OCI-LY7 (cell line): ENCODE results near the gene SUGP2. TPM values are rescaled to one million over a fixed set of nuclear protein-coding genes. Genes with fewer than 3 reads are reported as not detected.
A peak's percentile ranks its signal among the peaks of the same experiment; 100 is the strongest.

ENCODE experiments used
- BruUV-seq: library from RNA; stranded (reverse); fragments of 400-500 nt; replicated peaks from 2 replicates; lab custom pipeline; 2021; lab: Mats Ljungman, UMichigan
- CTCF ChIA-PET: fragments of 300-600 bp; sonication (Branson Sonifier 250); formaldehyde crosslinking; loops from one replicate; lab custom pipeline; 2022; ENCODE audit warnings: antibody characterized with exemption; ENCODE audit not compliant: unreplicated experiment; lab: Charles Lee
- POLR2A ChIA-PET: fragments of 300-600 bp; sonication (Branson Sonifier 250); formaldehyde crosslinking; loops from one replicate; lab custom pipeline; 2022; ENCODE audit warnings: antibody characterized with exemption; lab: Charles Lee
- DNase-seq: peaks from one replicate; pipeline ENCODE4 v3.0.0-alpha.2; 2015; ENCODE audit warnings: low spot score
- H2AFZ ChIP-seq: fragments of 200-600 bp; sonication (generic), shearing (Covaris generic); 2 replicates; pipeline ENCODE4 v1.6.1; 2014; ENCODE audit warnings: mild to moderate bottlenecking, antibody characterized with exemption, low read length, moderate library complexity
- H3K27ac ChIP-seq: fragments of 200-600 bp; sonication (generic); 2 replicates; pipeline ENCODE4 v1.5.1; 2014; ENCODE audit warnings: mixed run types, low read depth, mild to moderate bottlenecking, moderate library complexity, low read length, inconsistent platforms; ENCODE audit not compliant: poor library complexity, severe bottlenecking
- H3K36me3 ChIP-seq: fragments of 200-600 bp; sonication (generic); 2 replicates; pipeline ENCODE4 v1.6.1; 2014; ENCODE audit warnings: mild to moderate bottlenecking, antibody characterized with exemption, low read length, moderate library complexity, mixed read lengths; ENCODE audit not compliant: insufficient read depth
- H3K4me1 ChIP-seq: fragments of 200-600 bp; sonication (generic); 2 replicates; pipeline ENCODE4 v1.5.1; 2014; ENCODE audit warnings: mild to moderate bottlenecking, low read length; ENCODE audit not compliant: insufficient read depth, poor library complexity, severe bottlenecking
- H3K4me2 ChIP-seq: fragments of 200-600 bp; sonication (generic); 2 replicates; pipeline ENCODE4 v1.6.1; 2014; ENCODE audit warnings: mild to moderate bottlenecking, low read length
- H3K4me3 ChIP-seq: fragments of 200-600 bp; sonication (generic); 2 replicates; pipeline ENCODE4 v1.5.1; 2014; ENCODE audit warnings: mild to moderate bottlenecking, low read depth, low read length; ENCODE audit not compliant: poor library complexity, severe bottlenecking
- H3K79me2 ChIP-seq: fragments of 200-600 bp; sonication (generic); 2 replicates; pipeline ENCODE4 v1.6.1; 2016; ENCODE audit warnings: low read depth, mild to moderate bottlenecking, low read length, moderate library complexity, mixed read lengths; ENCODE audit not compliant: insufficient read depth
- H3K9me2 ChIP-seq: fragments of 200-600 bp; sonication (generic); 2 replicates; pipeline ENCODE4 v1.6.1; 2016; ENCODE audit warnings: mild to moderate bottlenecking, low read length, mixed read lengths; ENCODE audit not compliant: insufficient read depth
- H3K9me3 ChIP-seq: fragments of 200-600 bp; sonication (generic); 2 replicates; pipeline ENCODE4 v1.6.1; 2014; ENCODE audit warnings: mild to moderate bottlenecking, mixed run types, low read length, mixed read lengths
- H4K20me1 ChIP-seq: fragments of 200-600 bp; sonication (generic); 2 replicates; pipeline ENCODE4 v1.6.1; 2014; ENCODE audit warnings: mild to moderate bottlenecking, antibody characterized with exemption, low read length, moderate library complexity, mixed read lengths; ENCODE audit not compliant: insufficient read depth
- CTCF ChIP-seq: fragments of 200-600 bp; sonication (generic); conservative IDR thresholded peaks from 2 replicates; pipeline ENCODE4 v1.5.1; 2014; ENCODE audit warnings: mild to moderate bottlenecking, antibody characterized with exemption, low read length, moderate library complexity, mixed read lengths
- EZH2phosphoT487 ChIP-seq: fragments of 200-600 bp; sonication (generic); IDR thresholded peaks from 2 replicates; pipeline ENCODE4 v1.6.1; 2018; ENCODE audit warnings: low read depth, borderline replicate concordance, mild to moderate bottlenecking, mixed run types, antibody characterized with exemption, low read length, moderate library complexity, mixed read lengths
- intact Hi-C: fragments of 100-400 bp; cut with micrococcal nuclease; formaldehyde crosslinking; loops from one replicate; pipeline ENCODE4 v1.10.0; 2022; ENCODE audit not compliant: unreplicated experiment
- total RNA-seq, 2 experiments: library from RNA; depleted of rRNA in 1 of 2; stranded (reverse); fragments of >200 nt in 1 of 2; shearing (Covaris generic) in 1 of 2; gene quantifications; 2 replicates each; pipeline ENCODE4 v1.2.3, GENCODE V29; 2014 to 2022

The SUGP2 gene
- total RNA-seq, 2 experiments from 2014 or later, result 111 to 229 TPM

GRCh38 chr19:19067276-19068072 lies 34.2 kb upstream of the SUGP2 start:
- DNase-seq, result no peak
- Histone ChIP-seq H3K9me2 (no peaks in the 10 kb centered on the region), H3K27ac (no peak overlapping the region), H3K4me2 (0 out of 2 replicates have a peak overlapping the region, but pooled peaks have one; percentile 9), H3K36me3 (peaks cover 7% of the 10 kb centered on the region), H2AFZ (no peak overlapping the region), H3K4me3 (no peak overlapping the region), H4K20me1 (no peaks in the 10 kb centered on the region), H3K79me2 (peaks cover 17% of the 10 kb centered on the region; the same call in 1 of the 2 replicates), H3K4me1 (peaks cover 40% of the 10 kb centered on the region), H3K9me3 (no peaks in the 10 kb centered on the region)
- CTCF ChIA-PET, result interaction anchor here (1.1 kb wide), 1 partner anchor 107 kb away, joined by 3 read pairs; no protein-coding TSS in a partner anchor
- TF ChIP-seq EZH2phosphoT487 (no peak), CTCF (no peak)
- intact Hi-C loops, result loop anchor here (10.0 kb wide), 1 partner anchor 257 kb away; the partner anchor contains the start of genes MAU2 and SUGP1
- POLR2A ChIA-PET, result interaction anchor here (0.6 to 0.7 kb wide), 2 partner anchors 131 to 150 kb away, joined by 3 to 4 read pairs; no protein-coding TSS in a partner anchor
- BruUV-seq, result no TSS peak

- H3K79me2 ChIP-seq, result peaks cover 17% of the 10 kb centered on the region; the same call in 1 of the 2 replicates
- peaks cover 41% of the 10 kb centered on the region for H3K4me1 ChIP-seq
- peak overlapping the region; percentile 82 for H3K4me3 ChIP-seq
- peak overlapping the region; percentile 58 for H3K27ac ChIP-seq
- peak; percentile 50 for DNase-seq
- ChIA-PET CTCF (interaction anchor here (0.6 kb wide), 1 partner anchor 16 kb away, joined by 3 read pairs; no protein-coding TSS in a partner anchor), POLR2A (interaction anchor here (0.5 to 0.6 kb wide), 2 partner anchors 82 to 143 kb away, joined by 3 to 4 read pairs; no protein-coding TSS in a partner anchor)
- peaks cover 12% of the 10 kb centered on the region; the same call in 1 of the 2 replicates for H3K36me3 ChIP-seq
- intact Hi-C loops, result loop anchor here (1.0 to 10.0 kb wide), 5 partner anchors 52 to 260 kb away; partner anchors contain the start of genes MAU2, SUGP1 and TMEM161A
- no peaks in the 10 kb centered on the region for H4K20me1 ChIP-seq
- no peaks in the 10 kb centered on the region for H3K9me2 ChIP-seq
- H3K9me3 ChIP-seq, result no peaks in the 10 kb centered on the region
- BruUV-seq, result TSS peak; percentile 21
- H3K4me2 ChIP-seq, result peak overlapping the region; percentile 88
- TF ChIP-seq EZH2phosphoT487, result no peak
- no peak for TF ChIP-seq CTCF
- peak overlapping the region; percentile 44; the same call in 1 of the 2 replicates for H2AFZ ChIP-seq
Measured at GRCh38 chr19:19064811-19065745, 31.8 kb upstream of the SUGP2 start.
